Anterior cingulate cortex (tissue), 58 donors: Measurements from ENCODE around the gene RPS23.

ENCODE experiments used
- DNase-seq, 58 donors: peaks; one replicate each; lab custom pipeline; 2025; lab: John Stamatoyannopoulos, UW

Gene RPS23

GRCh38 chr5:82252744-82253143 lies 25.4 kb downstream of the RPS23 start:
- no peak for DNase-seq

- DNase-seq, result no peak
Observed at GRCh38 chr5:82246960-82247574, 31.1 kb downstream of the RPS23 start.

- peak in 3 of 58 donors; percentile 2 to 6 (median 3) for DNase-seq
Observed at GRCh38 chr5:82244854-82245635, 33.1 kb downstream of the RPS23 start.

GRCh38 chr5:82244151-82244550 lies 34.0 kb downstream of the RPS23 start:
- no peak for DNase-seq

- no peak for DNase-seq
Observed at GRCh38 chr5:82234885-82235284, 43.3 kb downstream of the RPS23 start.

GRCh38 chr5:82225525-82226172 lies 52.5 kb downstream of the RPS23 start:
- peak in 53 of 58 donors; percentile 1 to 74 (median 32) for DNase-seq
